GM04503 (cell line): ENCODE data around the gene KCNJ9.
"Not testable (repeated sequence)": the region's sequence is repeated elsewhere in the genome, so short reads cannot be mapped to it uniquely, and the experiment has no call there.

Source experiments
- DNase-seq: peaks from one replicate; pipeline ENCODE4 v3.0.0-alpha.2; 2012; ENCODE audit warnings: low read depth

The KCNJ9 gene

GRCh38 chr1:160104486-160104885 lies 23.1 kb downstream of the KCNJ9 start:
- DNase-seq = no peak

GRCh38 chr1:160105155-160105554 lies 23.8 kb downstream of the KCNJ9 start:
- DNase-seq = no peak

GRCh38 chr1:160107512-160107911 lies 26.2 kb downstream of the KCNJ9 start:
- DNase-seq = no peak

DNA sequence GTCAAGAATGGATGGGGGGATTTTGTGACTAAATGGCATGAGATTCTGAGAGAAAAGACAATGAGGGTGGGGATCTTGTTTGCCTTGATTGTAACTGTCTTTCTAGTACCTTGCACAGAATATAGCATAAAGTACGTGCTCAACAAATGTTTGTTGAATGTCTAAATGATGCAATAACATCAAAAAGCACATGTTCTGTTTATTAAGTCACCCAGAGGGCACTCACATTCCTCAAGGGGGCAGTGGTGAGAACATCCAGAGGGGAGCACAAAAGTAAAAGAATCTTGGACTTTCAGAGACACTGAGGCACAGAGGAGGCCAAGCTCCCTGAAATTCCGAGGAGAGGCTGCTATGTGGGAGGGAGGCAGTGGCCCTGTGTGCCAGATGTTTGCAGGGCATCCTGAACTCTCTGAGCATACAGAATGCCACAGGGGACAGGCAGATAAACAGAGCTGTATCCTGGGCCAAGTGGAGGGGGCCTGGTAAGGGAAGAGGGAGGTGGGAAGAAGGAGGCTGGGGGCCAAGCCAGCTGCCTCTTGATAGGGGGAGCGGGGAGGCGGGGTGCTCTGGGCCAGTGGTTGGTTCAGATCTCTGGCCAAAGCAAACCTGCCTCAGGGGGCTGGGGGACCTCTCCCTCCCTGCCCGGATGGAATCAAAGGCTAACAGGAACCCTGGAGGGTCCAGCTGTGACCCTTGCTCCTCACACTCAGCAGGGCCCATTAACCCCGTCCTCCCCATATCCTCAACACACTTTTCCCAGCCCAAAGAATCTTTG lies 27.7 kb downstream of the KCNJ9 start:
- DNase-seq = no peak

DNA sequence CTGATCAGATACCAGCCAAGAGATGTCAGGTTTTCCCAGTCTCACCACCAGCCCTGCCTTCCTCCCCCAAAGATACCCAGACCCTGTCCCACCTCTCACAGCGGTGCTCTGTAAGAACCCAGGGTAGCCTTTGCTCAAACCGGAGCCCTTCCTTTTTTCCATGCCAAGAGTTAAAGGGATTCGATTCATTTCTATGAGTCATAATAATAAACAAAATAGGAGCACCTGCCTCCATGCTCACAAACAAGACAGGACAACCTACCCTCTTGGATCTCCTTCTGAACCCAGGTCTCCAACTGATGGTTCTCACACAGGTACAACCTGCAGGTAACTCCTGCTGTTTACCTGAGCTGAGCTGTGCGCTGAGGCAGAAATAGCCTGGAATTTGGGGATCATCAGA lies 28.3 kb downstream of the KCNJ9 start:
- no peak for DNase-seq

DNA sequence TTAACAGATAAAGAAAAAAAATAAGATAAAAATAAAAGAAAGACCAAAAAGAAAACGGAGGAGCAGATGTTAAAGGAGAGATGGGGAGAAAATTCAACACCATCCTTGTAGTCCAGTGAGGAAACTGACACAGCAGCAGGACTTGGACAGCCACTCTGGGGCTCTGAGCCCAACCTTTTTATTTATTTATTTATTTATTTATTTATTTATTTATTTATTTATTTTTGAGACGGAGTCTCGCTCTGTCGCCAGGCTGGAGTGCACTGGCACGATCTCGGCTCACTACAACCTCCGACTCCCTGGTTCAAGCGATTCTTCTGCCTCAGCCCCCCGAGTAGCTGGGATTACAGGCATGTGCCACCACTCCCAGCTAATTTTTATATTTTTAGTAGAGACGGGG lies 30.1 kb downstream of the KCNJ9 start:
- DNase-seq = not testable (repeated sequence)

DNA sequence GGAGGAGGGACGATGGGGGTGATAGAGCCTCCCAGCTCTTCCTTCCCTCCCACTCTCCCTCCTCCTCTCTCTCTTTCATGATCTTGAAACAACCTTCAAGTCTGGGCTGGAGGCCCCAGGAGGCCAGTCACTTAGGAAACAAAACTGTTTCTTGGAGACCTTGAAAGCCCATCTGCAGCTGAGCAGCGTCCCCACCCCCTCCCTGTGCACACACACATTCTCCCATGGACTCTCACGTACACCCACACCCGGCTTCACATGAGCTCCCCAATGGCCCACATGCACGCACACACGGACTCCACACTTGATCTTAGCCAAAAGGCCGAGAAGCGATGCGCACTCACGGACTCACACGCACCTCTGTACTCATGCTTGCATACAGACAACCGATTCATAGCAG lies 31.0 kb downstream of the KCNJ9 start:
- DNase-seq = no peak

GRCh38 chr1:160113407-160113806 lies 32.1 kb downstream of the KCNJ9 start:
- no peak for DNase-seq

GRCh38 chr1:160114085-160114484 lies 32.7 kb downstream of the KCNJ9 start:
- DNase-seq = no peak

DNA sequence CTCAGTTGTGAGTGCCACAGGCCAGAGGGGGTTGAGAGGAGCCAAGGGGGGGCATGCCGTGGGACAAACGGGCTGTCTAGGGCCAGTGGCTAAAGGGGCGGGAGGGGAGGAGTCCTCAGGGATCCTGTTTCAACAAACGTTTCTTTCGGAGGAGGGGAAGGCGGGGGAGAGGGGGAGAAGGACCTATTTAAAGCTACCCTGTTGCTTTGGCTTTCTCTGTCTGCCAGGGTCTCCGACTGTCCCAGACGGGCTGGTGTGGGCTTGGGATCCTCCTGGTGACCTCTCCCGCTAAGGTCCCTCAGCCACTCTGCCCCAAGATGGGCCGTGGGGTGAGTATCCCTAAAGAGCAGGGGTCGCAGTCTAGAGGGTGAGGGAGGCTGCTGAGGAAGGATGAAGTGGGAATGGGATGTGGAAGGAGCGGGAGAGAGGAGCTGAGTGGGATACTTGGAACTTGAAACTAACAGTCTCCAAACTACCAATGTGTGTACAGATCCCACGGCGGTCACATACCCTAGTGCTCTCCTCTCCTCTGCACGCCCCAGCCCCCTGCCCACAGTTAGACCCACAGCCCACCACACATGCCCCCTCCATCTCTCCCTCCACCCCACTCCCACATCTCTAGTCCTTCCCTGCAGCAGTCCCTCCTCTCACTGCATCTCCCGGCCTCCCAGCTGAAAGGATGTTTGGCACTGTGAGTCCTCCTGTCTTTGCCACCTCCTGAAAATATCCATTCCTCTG lies 34.4 kb downstream of the KCNJ9 start, which contains the start of gene ATP1A2:
TSS of gene ATP1A2 (plus strand) at position 215 of the 738 bp plus-strand sequence. CDS start at position 318, 103 bp downstream.
- no peak for DNase-seq

DNA sequence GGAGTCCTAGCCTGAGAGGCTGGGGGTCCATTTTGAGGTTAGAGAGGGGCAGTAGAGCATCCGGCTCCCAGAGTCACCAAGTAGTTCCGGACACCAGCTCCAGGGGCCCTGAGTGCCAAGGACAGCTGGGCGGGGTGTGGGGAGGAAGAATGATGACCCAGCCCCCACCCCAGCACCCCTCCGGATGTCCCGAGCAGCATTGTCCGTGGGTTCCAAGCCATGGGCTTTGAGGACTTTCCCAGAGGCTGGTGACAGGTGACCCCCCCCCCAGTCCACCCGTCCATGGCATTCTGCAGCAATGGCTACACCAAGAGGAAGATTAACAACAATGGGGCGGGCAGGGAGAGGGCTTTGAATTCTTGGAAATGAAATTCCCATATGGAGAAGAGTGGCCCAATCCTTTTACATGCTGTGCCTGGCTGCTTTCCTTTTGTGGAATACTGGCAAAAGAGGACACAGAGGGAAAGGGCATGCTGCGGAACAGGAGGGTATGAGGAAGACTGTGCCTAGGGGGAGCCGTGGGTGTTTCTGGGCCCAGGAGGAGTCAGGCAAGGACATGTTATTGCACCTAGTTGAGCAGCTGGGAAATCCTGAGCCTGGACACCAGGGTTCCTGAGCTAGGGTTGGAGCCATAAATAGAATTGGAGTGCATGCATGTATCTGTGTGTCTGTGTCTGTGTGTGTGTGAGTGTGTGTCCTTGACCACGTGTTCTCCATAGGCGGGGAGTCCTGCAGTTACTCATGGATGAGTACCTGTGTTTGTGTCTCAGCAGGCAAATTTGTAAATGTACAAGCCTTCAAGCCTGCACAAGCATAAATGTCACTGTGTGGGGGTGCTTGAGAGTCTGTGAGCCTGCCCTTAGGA lies 35.2 kb downstream of the KCNJ9 start:
- DNase-seq = no peak

DNA sequence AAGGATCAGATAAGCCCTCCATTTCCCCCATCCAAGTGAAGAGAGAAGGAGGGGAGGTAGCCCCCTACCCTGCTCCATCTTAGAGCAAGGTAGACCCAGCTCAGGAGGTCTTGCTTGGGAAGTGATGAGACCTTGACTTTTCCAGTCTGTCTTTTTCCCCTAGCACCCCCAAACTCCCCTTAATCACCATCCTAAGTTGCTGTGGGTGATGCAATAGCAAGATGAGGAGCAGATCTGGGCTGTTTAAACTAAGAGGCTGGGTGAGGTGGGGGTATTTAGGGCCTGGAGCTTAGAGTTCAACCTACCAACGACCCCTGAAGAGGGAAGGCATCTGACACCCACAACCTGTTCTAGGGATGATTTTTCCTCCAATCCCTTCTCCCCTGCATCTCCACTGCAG lies 36.0 kb downstream of the KCNJ9 start:
- no peak for DNase-seq

- DNase-seq = no peak
Observed at GRCh38 chr1:160117709-160118183, 36.4 kb downstream of the KCNJ9 start.

- no peak for DNase-seq
Observed at GRCh38 chr1:160118928-160119327, 37.6 kb downstream of the KCNJ9 start.

DNA sequence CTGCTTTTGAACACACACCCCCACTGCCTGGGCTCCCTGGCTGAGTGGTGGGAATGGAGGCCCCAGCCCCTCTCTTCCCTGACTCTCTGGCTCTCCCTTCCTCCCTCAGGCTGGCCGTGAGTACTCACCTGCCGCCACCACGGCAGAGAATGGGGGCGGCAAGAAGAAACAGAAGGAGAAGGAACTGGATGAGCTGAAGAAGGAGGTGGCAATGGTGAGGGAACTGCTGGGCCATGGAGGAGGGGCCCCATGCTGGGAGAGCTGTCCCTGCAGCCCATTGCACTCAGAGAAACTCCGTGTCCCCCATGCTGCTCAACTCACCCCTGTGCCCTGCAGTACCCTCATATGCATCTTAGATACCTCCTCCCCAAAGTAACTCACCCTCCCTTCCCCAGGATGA lies 39.5 kb downstream of the KCNJ9 start:
- DNase-seq = no peak

GRCh38 chr1:160121388-160121787 lies 40.0 kb downstream of the KCNJ9 start:
- no peak for DNase-seq

DNA sequence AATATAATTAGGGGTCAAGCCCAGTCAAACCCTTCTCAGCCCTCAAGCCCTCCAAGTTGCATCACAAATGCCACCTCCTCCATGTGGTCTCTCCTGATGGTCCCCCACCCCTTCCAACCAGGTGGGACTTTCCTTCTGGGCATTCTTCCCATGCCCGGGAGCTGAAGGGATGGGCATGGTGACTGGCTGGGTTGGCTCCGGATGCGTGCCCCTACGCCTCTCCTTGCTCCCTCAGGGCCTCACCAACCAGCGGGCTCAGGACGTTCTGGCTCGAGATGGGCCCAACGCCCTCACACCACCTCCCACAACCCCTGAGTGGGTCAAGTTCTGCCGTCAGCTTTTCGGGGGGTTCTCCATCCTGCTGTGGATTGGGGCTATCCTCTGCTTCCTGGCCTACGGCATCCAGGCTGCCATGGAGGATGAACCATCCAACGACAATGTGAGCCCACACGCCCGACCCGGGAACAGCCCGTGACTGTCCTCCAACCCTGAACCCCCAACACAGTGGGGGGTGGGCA lies 41.7 kb downstream of the KCNJ9 start:
- no peak for DNase-seq

GRCh38 chr1:160123726-160124125 lies 42.4 kb downstream of the KCNJ9 start:
- no peak for DNase-seq

DNA sequence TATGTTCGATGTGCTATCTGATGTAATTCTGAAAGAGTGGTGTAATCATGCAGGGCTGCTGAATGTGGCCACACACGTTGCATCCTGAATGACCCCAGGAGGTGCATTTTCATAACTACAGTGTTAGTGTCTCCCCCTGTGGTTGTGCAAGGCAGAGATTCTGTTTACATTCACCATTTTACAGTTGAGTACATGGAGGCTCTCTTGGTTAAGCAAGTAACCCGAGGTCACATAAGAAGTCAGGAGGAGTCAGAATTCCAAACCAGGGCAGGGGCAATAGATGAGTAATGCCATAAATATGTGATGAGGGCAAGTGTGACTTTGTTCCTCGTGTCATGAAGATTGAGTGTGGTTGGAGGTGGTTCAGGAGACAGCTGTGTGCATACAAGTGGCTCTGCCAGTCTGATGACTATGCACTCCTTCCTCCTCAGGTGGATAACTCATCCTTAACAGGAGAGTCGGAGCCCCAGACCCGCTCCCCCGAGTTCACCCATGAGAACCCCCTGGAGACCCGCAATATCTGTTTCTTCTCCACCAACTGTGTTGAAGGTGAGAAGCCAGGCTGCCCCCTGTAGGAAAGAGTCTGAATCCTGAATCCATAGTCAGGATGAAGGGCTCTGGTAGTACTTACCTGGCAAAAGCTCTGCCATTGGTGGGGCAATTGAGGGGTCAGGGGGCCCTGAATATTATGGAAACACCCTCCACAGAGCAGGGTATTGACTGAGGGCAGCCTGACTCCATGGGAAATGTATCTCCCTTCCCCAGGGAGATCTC lies 43.6 kb downstream of the KCNJ9 start:
- peak; percentile 90 for DNase-seq

- DNase-seq = no peak
Observed at GRCh38 chr1:160125746-160126145, 44.4 kb downstream of the KCNJ9 start.

- DNase-seq = not testable (repeated sequence)
Observed at GRCh38 chr1:160126342-160126741, 45.0 kb downstream of the KCNJ9 start.
